ENCODE measurements around the gene SLC35A2. TPM values are rescaled to one million over a fixed set of nuclear protein-coding genes. Genes with fewer than 3 reads are reported as not detected.

SLC35A2 gene
- total RNA-seq, 1 donor from 2014 or later, result 40.9 TPM

DNA sequence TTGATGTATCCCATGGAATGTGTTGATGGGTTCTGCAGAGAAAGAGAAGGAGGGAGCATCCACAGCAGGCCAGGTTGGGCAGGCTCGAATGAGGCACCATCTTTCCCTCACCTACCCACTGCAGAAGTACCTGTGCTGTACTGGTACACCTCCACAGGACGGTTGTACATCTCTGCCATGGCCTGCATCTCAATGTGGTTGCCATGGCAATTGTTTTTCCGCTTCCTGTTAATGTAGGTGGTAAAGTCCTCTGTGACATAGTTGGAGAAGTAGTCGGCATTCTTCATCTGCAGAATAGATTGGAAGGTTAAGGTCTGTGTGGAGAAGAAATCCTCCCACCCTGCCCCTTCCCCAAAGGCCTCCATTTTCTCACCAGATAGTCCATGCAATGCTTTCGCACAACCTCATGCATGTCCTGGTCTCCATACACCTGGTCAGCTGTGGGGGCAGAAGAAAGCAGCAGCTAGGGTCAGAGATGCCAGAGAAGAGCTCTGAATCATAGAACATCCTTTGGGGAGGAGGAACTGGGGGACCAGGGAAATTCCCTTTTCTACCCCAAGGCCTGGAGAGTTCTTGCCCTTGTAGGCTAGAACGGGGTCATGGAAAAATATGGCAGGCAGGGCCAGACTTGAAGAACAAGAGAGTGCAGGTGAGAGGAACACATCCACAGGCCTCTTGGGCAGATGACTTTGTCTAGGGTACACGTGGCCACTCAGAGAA, 23.3 kb upstream of the SLC35A2 start:
- H3K36me3 ChIP-seq (ENCODE audit: control insufficient read depth, insufficient read depth, low read length), result no peaks in the 10 kb centered on the region
- TF ChIP-seq, protein P1, sequence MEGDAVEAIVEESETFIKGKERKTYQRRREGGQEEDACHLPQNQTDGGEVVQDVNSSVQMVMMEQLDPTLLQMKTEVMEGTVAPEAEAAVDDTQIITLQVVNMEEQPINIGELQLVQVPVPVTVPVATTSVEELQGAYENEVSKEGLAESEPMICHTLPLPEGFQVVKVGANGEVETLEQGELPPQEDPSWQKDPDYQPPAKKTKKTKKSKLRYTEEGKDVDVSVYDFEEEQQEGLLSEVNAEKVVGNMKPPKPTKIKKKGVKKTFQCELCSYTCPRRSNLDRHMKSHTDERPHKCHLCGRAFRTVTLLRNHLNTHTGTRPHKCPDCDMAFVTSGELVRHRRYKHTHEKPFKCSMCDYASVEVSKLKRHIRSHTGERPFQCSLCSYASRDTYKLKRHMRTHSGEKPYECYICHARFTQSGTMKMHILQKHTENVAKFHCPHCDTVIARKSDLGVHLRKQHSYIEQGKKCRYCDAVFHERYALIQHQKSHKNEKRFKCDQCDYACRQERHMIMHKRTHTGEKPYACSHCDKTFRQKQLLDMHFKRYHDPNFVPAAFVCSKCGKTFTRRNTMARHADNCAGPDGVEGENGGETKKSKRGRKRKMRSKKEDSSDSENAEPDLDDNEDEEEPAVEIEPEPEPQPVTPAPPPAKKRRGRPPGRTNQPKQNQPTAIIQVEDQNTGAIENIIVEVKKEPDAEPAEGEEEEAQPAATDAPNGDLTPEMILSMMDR (IDR thresholded peaks at IDR 0.05; ENCODE audit: insufficient read depth, low read length, poor library complexity, severe bottlenecking), result no peak

DNA sequence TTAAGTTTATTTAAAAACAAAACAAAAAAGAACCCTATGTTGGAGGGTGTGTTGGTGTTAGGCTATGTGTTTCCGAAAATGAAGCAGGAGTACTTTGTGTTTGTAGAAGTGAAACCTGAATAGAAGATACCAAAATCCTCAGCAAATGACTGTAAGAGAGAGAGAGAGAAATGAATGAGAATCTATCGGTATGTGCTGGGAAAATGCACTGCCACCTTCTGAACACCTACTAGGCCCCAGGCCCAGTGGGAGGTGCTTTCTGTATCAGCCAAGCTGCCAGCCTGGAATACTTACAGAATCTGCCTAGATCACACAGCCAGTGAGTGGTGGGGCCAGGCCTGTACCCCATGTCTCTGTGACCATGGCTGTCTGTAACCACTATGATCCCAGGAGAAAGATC, 22.3 kb upstream of the SLC35A2 start:
- H3K27me3 ChIP-seq (ENCODE audit: control insufficient read depth, insufficient read depth, low read length), result no peaks in the 10 kb centered on the region
- TF ChIP-seq, protein P1 (IDR thresholded peaks at IDR 0.05; ENCODE audit: insufficient read depth, low read length, poor library complexity, severe bottlenecking), result no peak
- DNase-seq (ENCODE audit: low read depth), result no peak
- H3K4me3 ChIP-seq (ENCODE audit: low read depth, low read length), result no peak overlapping the region
- no peaks in the 10 kb centered on the region for H3K36me3 ChIP-seq (ENCODE audit: control insufficient read depth, insufficient read depth, low read length)

More for the DNA sequence above, 23.3 kb upstream of the SLC35A2 start:
- DNase-seq (ENCODE audit: low read depth), result no peak
- Histone ChIP-seq H3K27me3 (ENCODE audit: control insufficient read depth, insufficient read depth, low read length) (no peaks in the 10 kb centered on the region), H3K4me3 (ENCODE audit: low read depth, low read length) (no peak overlapping the region)

DNA sequence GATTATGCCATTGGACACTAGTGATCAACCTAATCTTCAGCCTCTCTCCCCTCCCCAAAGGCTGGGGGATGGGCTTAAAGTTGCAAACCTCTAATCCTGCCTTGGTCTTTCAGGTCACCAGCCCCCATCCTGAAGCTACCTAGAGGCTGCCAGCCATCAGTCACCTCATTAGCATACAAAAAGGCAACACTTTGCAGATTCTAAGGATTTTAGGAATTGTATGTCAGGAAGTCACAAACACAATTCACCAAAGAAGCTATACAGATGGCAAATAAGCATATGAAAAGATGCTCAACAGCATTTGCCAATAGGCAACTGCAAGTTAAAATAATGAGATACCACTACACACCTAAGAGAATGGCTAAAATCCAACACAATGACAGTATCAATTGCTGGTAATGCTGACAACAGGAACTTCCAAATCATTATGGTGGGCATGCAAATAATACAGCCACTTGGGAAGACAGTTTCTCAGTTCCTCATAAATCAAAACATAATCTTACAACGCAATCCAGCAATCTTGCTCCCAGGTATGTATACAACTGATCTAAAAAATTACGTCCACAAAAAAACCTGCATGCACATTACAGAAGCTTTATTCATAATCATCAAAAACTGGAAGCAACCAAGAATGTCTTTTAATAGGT, 16.4 kb upstream of the SLC35A2 start:
- H3K4me3 ChIP-seq (ENCODE audit: low read depth, low read length), result no peak overlapping the region
- TF ChIP-seq, protein P1 (IDR thresholded peaks at IDR 0.05; ENCODE audit: insufficient read depth, low read length, poor library complexity, severe bottlenecking), result no peak
- no peaks in the 10 kb centered on the region for H3K27me3 ChIP-seq (ENCODE audit: control insufficient read depth, insufficient read depth, low read length)
- H3K36me3 ChIP-seq (ENCODE audit: control insufficient read depth, insufficient read depth, low read length), result no peaks in the 10 kb centered on the region
- DNase-seq (ENCODE audit: low read depth), result no peak

DNA sequence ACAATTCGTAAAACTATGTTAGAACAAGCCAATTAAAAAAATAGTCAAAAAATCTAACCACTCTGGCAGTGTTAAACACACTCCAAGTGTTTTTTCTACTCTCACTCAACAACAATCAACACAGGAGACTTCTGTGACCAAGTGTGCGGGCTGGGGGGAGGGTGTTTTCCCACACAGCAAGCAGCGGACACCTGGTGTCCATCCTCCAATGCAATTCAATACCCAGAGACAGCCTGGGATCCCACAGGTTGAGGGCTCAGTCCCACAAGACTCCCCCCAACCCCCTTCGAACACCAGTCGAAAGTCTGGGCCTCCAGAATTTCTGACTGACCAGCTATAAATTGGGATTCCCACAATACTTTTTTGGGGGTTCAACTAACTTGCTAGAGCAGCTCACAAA, 15.7 kb upstream of the SLC35A2 start:
- H3K4me3 ChIP-seq (ENCODE audit: low read depth, low read length), result no peak overlapping the region
- H3K27me3 ChIP-seq (ENCODE audit: control insufficient read depth, insufficient read depth, low read length), result no peaks in the 10 kb centered on the region
- TF ChIP-seq, protein P1 (IDR thresholded peaks at IDR 0.05; ENCODE audit: insufficient read depth, low read length, poor library complexity, severe bottlenecking), result no peak
- no peaks in the 10 kb centered on the region for H3K36me3 ChIP-seq (ENCODE audit: control insufficient read depth, insufficient read depth, low read length)
- DNase-seq (ENCODE audit: low read depth), result no peak

DNA sequence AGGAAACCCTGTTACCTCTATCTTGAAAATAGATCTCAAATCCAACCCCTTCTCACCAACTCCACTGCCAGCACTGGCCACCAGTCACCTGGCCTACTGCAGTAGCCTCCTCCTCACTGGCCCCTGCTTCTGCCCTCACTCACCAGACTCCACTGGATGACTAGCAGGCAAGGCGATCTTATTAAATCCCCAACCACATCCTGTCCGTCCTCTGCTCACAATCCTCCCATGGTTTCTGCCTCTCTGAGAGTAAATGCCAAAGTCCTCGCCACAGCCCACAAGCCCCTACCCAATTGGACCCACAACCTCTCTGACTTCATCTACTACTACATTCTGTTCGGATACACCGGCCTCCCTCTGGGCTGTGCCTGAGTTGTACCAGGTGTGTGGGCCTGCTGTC, 12.8 kb upstream of the SLC35A2 start:
- TF ChIP-seq, protein P1 (IDR thresholded peaks at IDR 0.05; ENCODE audit: insufficient read depth, low read length, poor library complexity, severe bottlenecking), result no peak
- Histone ChIP-seq H3K36me3 (ENCODE audit: control insufficient read depth, insufficient read depth, low read length) (no peaks in the 10 kb centered on the region), H3K27me3 (ENCODE audit: control insufficient read depth, insufficient read depth, low read length) (no peaks in the 10 kb centered on the region), H3K4me3 (ENCODE audit: low read depth, low read length) (no peak overlapping the region)
- no peak for DNase-seq (ENCODE audit: low read depth)
